Smooth muscle cell (in vitro differentiated cells): ENCODE measurements around the gene EPS8L1. TPM values are rescaled to one million over a fixed set of nuclear protein-coding genes. Genes with fewer than 3 reads are reported as not detected.

Experiments used
- DNase-seq: peaks from one replicate; lab custom pipeline; 2025; ENCODE audit not compliant: unreplicated experiment; lab: John Stamatoyannopoulos, UW
- H2AFZ ChIP-seq: fragments of 200-600 bp; sonication (generic); 2 replicates; pipeline ENCODE4 v1.6.0; 2016; ENCODE audit warnings: antibody characterized with exemption, low read depth, mild to moderate bottlenecking
- H3F3A ChIP-seq: fragments of 200-600 bp; sonication (generic); 2 replicates; pipeline ENCODE4 v1.6.0; 2017; ENCODE audit warnings: antibody characterized with exemption, low read depth
- H3K27ac ChIP-seq: fragments of 200-600 bp; sonication (generic); 2 replicates; pipeline ENCODE4 v1.5.1; 2016; ENCODE audit warnings: low read depth, mild to moderate bottlenecking
- H3K27me3 ChIP-seq: fragments of 200-600 bp; sonication (generic); 2 replicates; pipeline ENCODE4 v1.6.1; 2016; ENCODE audit warnings: low read depth, mild to moderate bottlenecking
- H3K36me3 ChIP-seq: fragments of 200-600 bp; sonication (generic); 2 replicates; pipeline ENCODE4 v1.5.1; 2016; ENCODE audit warnings: low read depth
- H3K4me1 ChIP-seq: fragments of 200-600 bp; sonication (generic); 2 replicates; pipeline ENCODE4 v1.5.1; 2016; ENCODE audit warnings: low read depth
- H3K4me2 ChIP-seq: fragments of 200-600 bp; sonication (generic); 2 replicates; pipeline ENCODE4 v1.6.0; 2016; ENCODE audit warnings: mild to moderate bottlenecking
- H3K4me3 ChIP-seq: fragments of 200-600 bp; sonication (generic); 2 replicates; pipeline ENCODE4 v1.5.1; 2016; ENCODE audit warnings: mild to moderate bottlenecking
- H3K79me2 ChIP-seq: fragments of 200-600 bp; sonication (generic); 2 replicates; pipeline ENCODE4 v1.6.0; 2016; ENCODE audit warnings: low read depth, mild to moderate bottlenecking
- H3K9ac ChIP-seq: fragments of 200-600 bp; sonication (generic); 2 replicates; pipeline ENCODE4 v1.6.0; 2016; ENCODE audit warnings: low read depth
- H3K9me3 ChIP-seq: fragments of 200-600 bp; sonication (generic); replicated peaks from 2 replicates; pipeline ENCODE4 v1.5.1; 2016; ENCODE audit warnings: low read depth
- H4K20me1 ChIP-seq: fragments of 200-600 bp; sonication (generic); 2 replicates; pipeline ENCODE4 v1.6.0; 2016; ENCODE audit warnings: low read depth
- WGBS: methylation state at CpG from one replicate; pipeline ENCODE4 v1.1.7; 2016; ENCODE audit warnings: low lambda C conversion rate; 5-methylcytosine and 5-hydroxymethylcytosine counted together
- polyA plus RNA-seq: library from polyadenylated mRNA; unstranded; fragments of >200 nt; fragmentation: Nextera tagmentation; extraction: Ambion mirVana; gene quantifications from 2 replicates; pipeline ENCODE4 v1.2.1, GENCODE V29; 2016
- total RNA-seq: library from RNA; depleted of rRNA; stranded (reverse); fragments of >200 nt; gene quantifications from 2 replicates; pipeline ENCODE4 v1.2.3, GENCODE V29; 2014
- TF ChIP-seq, protein P1 (sequence below): fragments of 200-600 bp; sonication (generic); IDR thresholded peaks from 2 replicates; pipeline ENCODE4 v1.5.1; 2017; ENCODE audit warnings: borderline replicate concordance, mild to moderate bottlenecking, antibody characterized with exemption; ENCODE audit not compliant: insufficient read depth, poor library complexity, severe bottlenecking

The EPS8L1 gene
- total and polyA plus RNA-seq, 2 experiments from 2014 or later = 16.8 to 32.9 TPM

DNA sequence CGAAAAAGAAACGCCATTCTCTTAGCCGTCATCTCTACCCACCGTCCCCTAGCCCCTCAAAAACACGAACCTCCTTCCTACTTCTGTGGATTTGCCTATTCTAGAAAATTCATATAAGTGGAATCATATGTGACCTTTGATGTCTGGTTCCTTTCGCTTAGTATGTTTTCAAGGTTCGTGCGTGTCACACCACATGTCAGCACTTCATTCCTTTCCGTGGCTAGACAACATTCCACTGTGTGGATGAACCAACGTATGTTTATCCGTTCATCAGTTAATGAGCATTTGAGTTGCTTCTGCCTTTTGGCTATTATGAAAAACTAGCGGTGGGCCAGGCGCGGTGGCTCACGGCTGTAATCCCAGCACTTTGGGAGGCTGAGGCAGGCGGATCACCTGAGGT is 55.8 kb downstream of the EPS8L1 start:
- no peaks in the 10 kb centered on the region for H3F3A ChIP-seq
- TF ChIP-seq, protein P1, sequence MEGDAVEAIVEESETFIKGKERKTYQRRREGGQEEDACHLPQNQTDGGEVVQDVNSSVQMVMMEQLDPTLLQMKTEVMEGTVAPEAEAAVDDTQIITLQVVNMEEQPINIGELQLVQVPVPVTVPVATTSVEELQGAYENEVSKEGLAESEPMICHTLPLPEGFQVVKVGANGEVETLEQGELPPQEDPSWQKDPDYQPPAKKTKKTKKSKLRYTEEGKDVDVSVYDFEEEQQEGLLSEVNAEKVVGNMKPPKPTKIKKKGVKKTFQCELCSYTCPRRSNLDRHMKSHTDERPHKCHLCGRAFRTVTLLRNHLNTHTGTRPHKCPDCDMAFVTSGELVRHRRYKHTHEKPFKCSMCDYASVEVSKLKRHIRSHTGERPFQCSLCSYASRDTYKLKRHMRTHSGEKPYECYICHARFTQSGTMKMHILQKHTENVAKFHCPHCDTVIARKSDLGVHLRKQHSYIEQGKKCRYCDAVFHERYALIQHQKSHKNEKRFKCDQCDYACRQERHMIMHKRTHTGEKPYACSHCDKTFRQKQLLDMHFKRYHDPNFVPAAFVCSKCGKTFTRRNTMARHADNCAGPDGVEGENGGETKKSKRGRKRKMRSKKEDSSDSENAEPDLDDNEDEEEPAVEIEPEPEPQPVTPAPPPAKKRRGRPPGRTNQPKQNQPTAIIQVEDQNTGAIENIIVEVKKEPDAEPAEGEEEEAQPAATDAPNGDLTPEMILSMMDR = no peak
- no peak overlapping the region for H3K27ac ChIP-seq
- WGBS = 87% methylated on average over 16 of the region's 16 CpGs
- H3K9me3 ChIP-seq = no peaks in the 10 kb centered on the region
- no peak overlapping the region for H3K4me3 ChIP-seq
- no peaks in the 10 kb centered on the region for H4K20me1 ChIP-seq
- H3K4me2 ChIP-seq = no peak overlapping the region
- H3K9ac ChIP-seq = no peak overlapping the region
- H3K4me1 ChIP-seq = no peaks in the 10 kb centered on the region
- H3K27me3 ChIP-seq = no peaks in the 10 kb centered on the region
- H3K79me2 ChIP-seq = no peaks in the 10 kb centered on the region
- H2AFZ ChIP-seq = no peak overlapping the region
- no peaks in the 10 kb centered on the region for H3K36me3 ChIP-seq
- no peak for DNase-seq

DNA sequence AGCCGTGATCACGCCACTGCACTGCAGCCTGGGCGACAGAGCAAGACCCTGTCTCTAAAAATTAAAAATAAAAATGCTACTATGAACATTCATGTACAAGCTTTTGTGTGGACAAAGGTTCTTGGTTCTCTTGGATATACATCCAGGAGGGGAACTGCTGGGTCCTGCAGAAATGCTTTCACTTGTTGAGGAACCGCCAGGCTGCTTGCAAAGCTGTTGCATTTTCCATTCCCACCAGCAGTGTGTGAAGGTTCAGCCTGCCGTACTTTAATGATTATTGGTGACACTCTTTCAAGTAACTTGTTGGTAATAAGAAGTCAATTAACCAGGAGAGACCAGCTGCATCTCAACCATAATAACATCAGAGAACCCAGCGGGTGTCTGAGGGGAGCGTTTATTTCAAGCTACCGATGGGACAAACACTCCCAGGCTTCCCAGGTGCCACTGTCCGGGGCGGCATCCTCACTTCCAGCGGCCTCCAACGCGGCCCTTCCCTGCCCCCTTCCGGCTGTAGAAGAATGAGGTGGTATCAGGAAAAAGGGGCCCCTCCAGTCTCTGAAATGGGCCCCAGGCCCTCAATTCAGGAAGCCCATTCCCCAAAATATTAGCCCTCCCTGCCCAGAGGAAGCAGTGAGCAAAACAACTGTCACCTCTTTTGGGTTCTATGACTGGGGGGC is 56.9 kb downstream of the EPS8L1 start:
- TF ChIP-seq, protein P1 = no peak
- WGBS = 80% methylated on average over 14 of the region's 14 CpGs
- H4K20me1 ChIP-seq = no peaks in the 10 kb centered on the region
- no peaks in the 10 kb centered on the region for H3F3A ChIP-seq
- H3K79me2 ChIP-seq = no peaks in the 10 kb centered on the region
- no peak overlapping the region for H3K9ac ChIP-seq
- DNase-seq = no peak
- H2AFZ ChIP-seq = no peak overlapping the region
- H3K4me3 ChIP-seq = no peak overlapping the region
- no peak overlapping the region for H3K4me2 ChIP-seq
- H3K27ac ChIP-seq = no peak overlapping the region
- no peaks in the 10 kb centered on the region for H3K27me3 ChIP-seq
- H3K9me3 ChIP-seq = no peaks in the 10 kb centered on the region
- H3K36me3 ChIP-seq = no peaks in the 10 kb centered on the region
- no peaks in the 10 kb centered on the region for H3K4me1 ChIP-seq

DNA sequence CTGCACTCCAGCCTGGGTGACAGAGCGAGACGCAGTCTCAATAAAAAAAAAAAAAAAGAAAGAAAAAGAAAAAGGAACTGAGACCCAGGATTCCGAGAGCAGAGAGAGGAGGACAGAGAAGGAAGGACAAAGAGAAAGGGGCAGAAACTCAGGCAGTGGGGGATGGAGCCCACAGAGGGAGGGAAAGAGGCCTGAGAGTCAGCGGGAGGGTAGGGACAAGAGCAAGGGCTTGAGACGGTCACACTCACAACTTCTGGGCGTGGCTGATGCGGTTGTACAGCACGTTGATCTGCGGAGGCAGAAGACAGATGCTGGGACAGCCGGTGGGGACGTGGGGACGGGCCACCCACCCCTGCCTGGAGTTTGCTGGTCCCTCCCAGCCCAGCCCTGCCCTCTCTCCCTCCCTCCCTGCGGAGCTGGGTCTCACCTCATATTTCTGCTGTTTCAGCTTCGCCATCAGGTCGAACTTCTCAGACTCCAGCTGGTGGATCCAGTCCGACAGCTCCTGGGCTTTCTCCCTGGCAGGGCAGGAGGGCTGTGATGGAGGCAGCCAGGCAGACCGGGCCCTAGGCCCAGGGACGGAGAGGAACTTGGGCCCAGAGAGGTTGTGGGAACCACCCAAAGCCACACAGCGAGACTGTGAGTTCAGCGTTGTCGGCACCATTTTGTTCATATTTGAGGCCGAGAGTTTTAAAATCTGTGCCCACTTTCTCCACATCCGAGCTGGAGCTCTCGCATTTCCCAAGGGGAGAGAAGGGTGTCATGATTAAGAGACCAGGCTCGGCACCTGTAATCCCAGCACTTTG is 58.2 kb downstream of the EPS8L1 start:
- no peak for DNase-seq
- Histone ChIP-seq H3K9me3 (no peaks in the 10 kb centered on the region), H3K27me3 (no peaks in the 10 kb centered on the region), H3K79me2 (no peaks in the 10 kb centered on the region), H3K36me3 (no peaks in the 10 kb centered on the region), H2AFZ (no peak overlapping the region), H3K27ac (no peak overlapping the region), H3F3A (no peaks in the 10 kb centered on the region), H3K4me1 (no peaks in the 10 kb centered on the region), H3K9ac (no peak overlapping the region), H3K4me2 (no peak overlapping the region), H4K20me1 (no peaks in the 10 kb centered on the region), H3K4me3 (no peak overlapping the region)
- WGBS = 86% methylated on average over 25 of the region's 25 CpGs
- TF ChIP-seq, protein P1 = no peak
